SK-MEL-5 (cell line): ENCODE measurements around the gene CALM1. TPM values are rescaled to one million over a fixed set of nuclear protein-coding genes. Genes with fewer than 3 reads are reported as not detected.

Experiments used
- DNase-seq: peaks from one replicate; pipeline ENCODE4 v3.0.0-alpha.2; 2016; ENCODE audit warnings: low read depth, low spot score
- in situ Hi-C: cut with HindIII; loops from 2 replicates; pipeline ENCODE4 v1.10.0; 2016; ENCODE audit warnings: low sequenced_read_pairs, high pct_unique_total_duplicates, low pct_unique_long_range_greater_than_20kb
- total RNA-seq: library from RNA; depleted of rRNA; stranded (reverse); fragments of >200 nt; shearing (Covaris generic); gene quantifications from 2 replicates; pipeline ENCODE4 v1.2.3, GENCODE V29; 2014; rRNA removed

The CALM1 gene
- total RNA-seq, 1 experiment from 2014 or later: 303 TPM

DNA sequence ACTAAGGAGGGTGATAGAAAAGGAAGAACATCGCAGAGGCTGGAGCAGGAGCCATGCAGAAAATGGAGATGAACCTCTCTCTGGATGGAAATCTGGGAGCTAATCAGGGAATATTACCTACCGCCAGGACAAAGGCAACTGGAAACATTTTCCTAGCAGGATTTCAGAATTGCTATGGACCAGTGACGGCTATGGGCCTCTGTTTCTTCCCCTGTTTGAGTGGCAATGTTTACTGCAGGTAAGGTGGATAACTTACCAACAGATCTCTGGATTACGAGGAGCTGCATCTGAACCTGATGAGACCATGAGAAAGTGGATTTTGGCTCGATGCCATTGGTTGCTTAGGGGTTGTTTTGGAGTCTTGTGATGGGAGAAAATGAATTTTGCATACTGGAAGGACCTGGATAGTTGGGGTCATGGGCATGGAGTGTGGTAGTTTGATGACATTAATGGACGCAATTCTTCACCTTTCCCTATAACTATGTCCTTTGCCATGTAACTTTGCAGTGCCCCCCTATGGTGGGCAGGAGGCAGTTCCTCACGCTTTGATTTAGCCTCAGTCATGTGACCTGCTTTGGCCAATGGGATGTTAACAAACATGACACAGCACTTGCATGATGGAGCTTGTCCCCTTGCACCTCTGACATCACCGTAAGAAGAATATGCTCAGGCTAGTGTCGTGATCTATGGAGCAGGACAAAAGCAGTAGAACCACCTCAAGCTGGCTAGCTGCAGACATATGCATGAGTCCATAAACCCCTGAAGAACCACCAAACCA lies 51.1 kb downstream of the CALM1 start:
- in situ Hi-C loops: no loop called here
- DNase-seq: no peak

- DNase-seq: no peak
- in situ Hi-C loops: no loop called here
Observed at GRCh38 chr14:90449411-90449810, 52.6 kb downstream of the CALM1 start.

- in situ Hi-C loops: no loop called here
- DNase-seq: no peak
Observed at GRCh38 chr14:90450151-90450550, 53.3 kb downstream of the CALM1 start.

GRCh38 chr14:90450667-90451066 lies 53.8 kb downstream of the CALM1 start:
- in situ Hi-C loops: no loop called here

DNA sequence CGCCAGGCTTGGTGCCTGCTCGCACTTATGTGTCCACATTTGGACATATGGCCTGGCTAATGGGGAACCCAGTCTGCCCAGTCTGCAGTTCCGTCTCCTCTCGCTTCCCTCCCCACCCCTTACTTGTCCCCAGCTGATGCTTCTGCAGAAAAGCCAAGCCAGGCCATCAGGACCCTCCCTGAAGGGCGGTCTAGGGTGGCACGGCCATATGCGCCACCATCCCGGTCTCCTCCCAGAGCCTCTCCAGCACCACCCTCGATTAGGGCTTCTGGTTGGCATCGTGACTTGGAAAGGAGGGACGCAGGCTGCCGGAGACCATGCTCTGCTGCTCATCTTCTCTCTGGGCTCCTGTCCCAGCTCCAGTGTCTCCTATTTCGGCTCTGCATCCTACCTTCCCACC lies 54.6 kb downstream of the CALM1 start:
- in situ Hi-C loops: no loop called here
- DNase-seq: no peak

More at GRCh38 chr14:90450667-90451066, 53.8 kb downstream of the CALM1 start:
- DNase-seq: no peak

GRCh38 chr14:90451961-90452360 lies 55.1 kb downstream of the CALM1 start:
- DNase-seq: no peak
- in situ Hi-C loops: no loop called here

DNA sequence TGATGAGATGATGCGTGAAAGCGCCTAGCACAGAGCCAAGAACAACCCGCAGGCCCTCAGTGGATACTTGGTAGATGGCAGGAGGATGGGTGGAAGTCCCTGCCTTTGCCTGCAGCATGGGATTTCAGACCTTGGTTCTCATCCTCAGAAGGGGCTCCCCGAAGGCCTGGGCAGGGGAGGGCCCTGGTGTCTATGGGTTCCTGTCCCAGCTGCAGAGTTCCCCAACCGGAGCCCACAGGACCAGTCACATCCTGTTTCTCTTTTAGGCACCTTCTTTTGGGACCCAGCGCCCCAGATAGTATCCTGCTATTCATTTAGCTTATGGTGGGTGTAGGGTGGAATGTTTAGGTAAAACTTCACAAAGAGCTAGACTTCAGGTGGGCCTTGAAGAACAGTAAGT lies 55.5 kb downstream of the CALM1 start:
- DNase-seq: no peak
- in situ Hi-C loops: no loop called here

- DNase-seq: no peak
- in situ Hi-C loops: no loop called here
Observed at GRCh38 chr14:90453401-90453951, 56.6 kb downstream of the CALM1 start.

- DNase-seq: peak; percentile 69
- in situ Hi-C loops: no loop called here
Observed at GRCh38 chr14:90454041-90455000, 57.5 kb downstream of the CALM1 start.

DNA sequence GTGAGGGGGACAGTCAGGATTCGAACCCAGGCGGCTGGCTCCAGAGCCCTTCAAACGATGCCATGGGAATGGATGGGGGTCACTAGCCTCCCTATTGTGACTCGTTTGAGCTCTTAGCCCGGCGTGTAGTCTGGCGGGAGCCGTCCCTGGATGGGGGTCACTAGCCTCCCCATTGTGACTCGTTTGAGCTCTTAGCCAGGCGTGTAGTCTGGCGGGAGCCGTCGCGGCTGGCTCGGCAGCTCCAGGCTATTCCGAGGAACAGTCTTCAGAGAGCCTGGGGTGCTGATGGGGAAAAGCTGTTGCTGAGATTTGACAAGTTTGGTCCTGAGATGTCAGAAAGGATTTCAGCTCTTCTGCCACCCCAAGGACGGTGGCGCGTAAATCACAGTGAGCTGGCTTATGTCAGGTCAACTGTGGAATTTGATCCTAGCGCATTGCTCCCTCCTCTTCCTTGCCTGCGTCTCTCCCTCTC lies 58.3 kb downstream of the CALM1 start:
- in situ Hi-C loops: no loop called here
- no peak for DNase-seq

DNA sequence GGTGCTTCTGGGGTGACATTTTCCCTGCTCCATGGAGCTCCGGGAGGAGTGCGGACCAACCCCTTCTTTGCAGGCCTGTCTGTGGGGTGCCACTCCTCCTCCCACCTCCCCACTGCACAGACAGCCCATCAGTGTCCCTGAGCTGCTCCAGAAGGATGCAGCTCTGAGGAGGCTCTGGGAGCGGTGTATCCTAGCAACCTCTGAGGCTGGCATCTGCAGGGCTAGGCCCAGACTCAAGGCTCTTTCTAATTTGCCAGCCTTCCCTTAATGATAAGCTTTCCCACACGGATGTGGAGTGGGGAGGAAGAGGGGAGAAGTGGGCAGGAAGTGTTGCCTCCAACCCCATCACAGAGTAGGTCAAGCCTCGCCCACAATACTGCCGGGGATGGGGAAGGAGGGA lies 59.7 kb downstream of the CALM1 start:
- no peak for DNase-seq
- in situ Hi-C loops: no loop called here

DNA sequence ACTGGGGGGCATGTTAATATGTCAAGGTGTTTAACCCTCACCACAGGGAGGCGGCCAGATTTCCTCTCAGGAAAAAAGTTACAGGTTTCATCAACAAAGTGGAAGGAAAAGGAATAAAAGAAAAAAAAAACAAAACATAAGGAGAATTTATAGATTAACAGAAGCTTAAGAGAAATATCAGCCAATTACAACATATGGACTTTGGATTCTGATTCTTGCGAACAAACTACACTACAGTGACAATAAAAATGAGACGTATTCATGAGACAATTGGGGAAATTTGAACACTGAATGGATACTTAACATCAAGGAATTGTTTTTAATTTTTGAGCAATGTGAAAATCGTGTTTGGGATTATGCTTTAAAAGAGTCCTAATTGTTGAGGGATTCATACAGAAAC lies 60.4 kb downstream of the CALM1 start:
- in situ Hi-C loops: no loop called here
- no peak for DNase-seq

Other genes with a start within 250 kb of the CALM1 start
- 175 and 177 TPM in 2 replicates for gene PSMC1, start 140.5 kb upstream of the CALM1 start, total RNA-seq
- gene NRDE2, start 65.1 kb upstream of the CALM1 start, total RNA-seq: 9.8 and 11.0 TPM in 2 replicates